GM23338 (cell line): Measurements from ENCODE around the gene SMPDL3B. TPM values are rescaled to one million over a fixed set of nuclear protein-coding genes. Genes with fewer than 3 reads are reported as not detected.

Experiments used
- CREB1 ChIP-seq: fragments of 250-450 bp; sonication (Bioruptor Pico); IDR thresholded peaks from 2 replicates; pipeline ENCODE4 v1.5.0; 2020; ENCODE audit warnings: low read depth, mild to moderate bottlenecking, moderate library complexity
- EZH2 ChIP-seq: fragments of 200-600 bp; sonication (generic); IDR thresholded peaks from one replicate; pipeline ENCODE4 v1.8.0; 2017; ENCODE audit warnings: antibody characterized with exemption, mild to moderate bottlenecking, low read depth; ENCODE audit not compliant: unreplicated experiment
- EZH2phosphoT487 ChIP-seq: fragments of 200-600 bp; sonication (generic); IDR thresholded peaks from one replicate; pipeline ENCODE4 v1.8.1; 2018; ENCODE audit warnings: antibody characterized with exemption; ENCODE audit not compliant: unreplicated experiment
- ZNF114 ChIP-seq: fragments of 250-450 bp; sonication (Bioruptor Pico); IDR thresholded peaks from 2 replicates; pipeline ENCODE4 v1.5.0; 2020; ENCODE audit warnings: mild to moderate bottlenecking, moderate library complexity
- ZNF331 ChIP-seq: fragments of 250-450 bp; sonication (Bioruptor Pico); IDR thresholded peaks from 2 replicates; pipeline ENCODE4 v1.5.0; 2020; ENCODE audit warnings: low read depth, mild to moderate bottlenecking, moderate library complexity
- polyA plus RNA-seq: library from polyadenylated mRNA; unstranded; fragments of >200 nt; fragmentation: Nextera tagmentation; extraction: Ambion mirVana; gene quantifications from 2 replicates; pipeline ENCODE4 v1.2.1, GENCODE V29; 2016
- total RNA-seq: library from RNA; depleted of rRNA; stranded (reverse); fragments of >200 nt; shearing (Covaris generic); gene quantifications from 2 replicates; pipeline ENCODE4 v1.2.3, GENCODE V29; 2014
- TF ChIP-seq, protein P1 (sequence below): fragments of 250-450 bp; sonication (Bioruptor Pico); IDR thresholded peaks from 2 replicates; pipeline ENCODE4 v1.5.0; 2020; ENCODE audit warnings: mild to moderate bottlenecking, moderate library complexity
- TF ChIP-seq, protein P2 (sequence below): IDR thresholded peaks from 2 replicates; pipeline ENCODE4 v1.6.1; 2016; ENCODE audit warnings: antibody characterized with exemption
- TF ChIP-seq, protein P3 (sequence below), 2 experiments: fragments of 200-600 bp in 1 of 2; sonication (generic) in 1 of 2; conservative IDR thresholded peaks; 2 replicates each; pipeline versions ENCODE4 v1.5.1 to v1.6.1; 2016 to 2017; ENCODE audit warnings: antibody characterized with exemption in 2 of 2, low read depth in 2 of 2, mild to moderate bottlenecking in 2 of 2, moderate library complexity in 1 of 2

SMPDL3B gene
- total and polyA plus RNA-seq, 2 experiments from 2014 or later = 39.5 to 83.1 TPM

DNA sequence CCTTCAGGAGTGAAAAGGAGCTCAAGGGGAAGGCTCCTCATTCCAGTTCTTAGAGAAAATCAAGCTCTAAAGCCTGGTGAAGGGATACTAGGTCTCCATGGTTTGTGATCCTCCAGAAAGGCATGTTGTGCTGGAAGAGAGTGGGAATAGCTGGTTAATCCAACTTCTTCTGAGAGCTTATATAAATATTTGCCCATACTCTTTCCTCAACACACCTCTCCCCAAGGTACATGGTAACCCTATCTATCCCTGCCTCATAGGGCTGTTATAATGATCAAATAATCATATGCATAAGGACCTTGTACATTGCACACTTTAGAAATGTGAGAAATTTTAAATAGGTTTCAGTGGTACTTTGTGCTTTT is 39.6 kb downstream of the SMPDL3B start (continued):
- TF ChIP-seq, protein P1, sequence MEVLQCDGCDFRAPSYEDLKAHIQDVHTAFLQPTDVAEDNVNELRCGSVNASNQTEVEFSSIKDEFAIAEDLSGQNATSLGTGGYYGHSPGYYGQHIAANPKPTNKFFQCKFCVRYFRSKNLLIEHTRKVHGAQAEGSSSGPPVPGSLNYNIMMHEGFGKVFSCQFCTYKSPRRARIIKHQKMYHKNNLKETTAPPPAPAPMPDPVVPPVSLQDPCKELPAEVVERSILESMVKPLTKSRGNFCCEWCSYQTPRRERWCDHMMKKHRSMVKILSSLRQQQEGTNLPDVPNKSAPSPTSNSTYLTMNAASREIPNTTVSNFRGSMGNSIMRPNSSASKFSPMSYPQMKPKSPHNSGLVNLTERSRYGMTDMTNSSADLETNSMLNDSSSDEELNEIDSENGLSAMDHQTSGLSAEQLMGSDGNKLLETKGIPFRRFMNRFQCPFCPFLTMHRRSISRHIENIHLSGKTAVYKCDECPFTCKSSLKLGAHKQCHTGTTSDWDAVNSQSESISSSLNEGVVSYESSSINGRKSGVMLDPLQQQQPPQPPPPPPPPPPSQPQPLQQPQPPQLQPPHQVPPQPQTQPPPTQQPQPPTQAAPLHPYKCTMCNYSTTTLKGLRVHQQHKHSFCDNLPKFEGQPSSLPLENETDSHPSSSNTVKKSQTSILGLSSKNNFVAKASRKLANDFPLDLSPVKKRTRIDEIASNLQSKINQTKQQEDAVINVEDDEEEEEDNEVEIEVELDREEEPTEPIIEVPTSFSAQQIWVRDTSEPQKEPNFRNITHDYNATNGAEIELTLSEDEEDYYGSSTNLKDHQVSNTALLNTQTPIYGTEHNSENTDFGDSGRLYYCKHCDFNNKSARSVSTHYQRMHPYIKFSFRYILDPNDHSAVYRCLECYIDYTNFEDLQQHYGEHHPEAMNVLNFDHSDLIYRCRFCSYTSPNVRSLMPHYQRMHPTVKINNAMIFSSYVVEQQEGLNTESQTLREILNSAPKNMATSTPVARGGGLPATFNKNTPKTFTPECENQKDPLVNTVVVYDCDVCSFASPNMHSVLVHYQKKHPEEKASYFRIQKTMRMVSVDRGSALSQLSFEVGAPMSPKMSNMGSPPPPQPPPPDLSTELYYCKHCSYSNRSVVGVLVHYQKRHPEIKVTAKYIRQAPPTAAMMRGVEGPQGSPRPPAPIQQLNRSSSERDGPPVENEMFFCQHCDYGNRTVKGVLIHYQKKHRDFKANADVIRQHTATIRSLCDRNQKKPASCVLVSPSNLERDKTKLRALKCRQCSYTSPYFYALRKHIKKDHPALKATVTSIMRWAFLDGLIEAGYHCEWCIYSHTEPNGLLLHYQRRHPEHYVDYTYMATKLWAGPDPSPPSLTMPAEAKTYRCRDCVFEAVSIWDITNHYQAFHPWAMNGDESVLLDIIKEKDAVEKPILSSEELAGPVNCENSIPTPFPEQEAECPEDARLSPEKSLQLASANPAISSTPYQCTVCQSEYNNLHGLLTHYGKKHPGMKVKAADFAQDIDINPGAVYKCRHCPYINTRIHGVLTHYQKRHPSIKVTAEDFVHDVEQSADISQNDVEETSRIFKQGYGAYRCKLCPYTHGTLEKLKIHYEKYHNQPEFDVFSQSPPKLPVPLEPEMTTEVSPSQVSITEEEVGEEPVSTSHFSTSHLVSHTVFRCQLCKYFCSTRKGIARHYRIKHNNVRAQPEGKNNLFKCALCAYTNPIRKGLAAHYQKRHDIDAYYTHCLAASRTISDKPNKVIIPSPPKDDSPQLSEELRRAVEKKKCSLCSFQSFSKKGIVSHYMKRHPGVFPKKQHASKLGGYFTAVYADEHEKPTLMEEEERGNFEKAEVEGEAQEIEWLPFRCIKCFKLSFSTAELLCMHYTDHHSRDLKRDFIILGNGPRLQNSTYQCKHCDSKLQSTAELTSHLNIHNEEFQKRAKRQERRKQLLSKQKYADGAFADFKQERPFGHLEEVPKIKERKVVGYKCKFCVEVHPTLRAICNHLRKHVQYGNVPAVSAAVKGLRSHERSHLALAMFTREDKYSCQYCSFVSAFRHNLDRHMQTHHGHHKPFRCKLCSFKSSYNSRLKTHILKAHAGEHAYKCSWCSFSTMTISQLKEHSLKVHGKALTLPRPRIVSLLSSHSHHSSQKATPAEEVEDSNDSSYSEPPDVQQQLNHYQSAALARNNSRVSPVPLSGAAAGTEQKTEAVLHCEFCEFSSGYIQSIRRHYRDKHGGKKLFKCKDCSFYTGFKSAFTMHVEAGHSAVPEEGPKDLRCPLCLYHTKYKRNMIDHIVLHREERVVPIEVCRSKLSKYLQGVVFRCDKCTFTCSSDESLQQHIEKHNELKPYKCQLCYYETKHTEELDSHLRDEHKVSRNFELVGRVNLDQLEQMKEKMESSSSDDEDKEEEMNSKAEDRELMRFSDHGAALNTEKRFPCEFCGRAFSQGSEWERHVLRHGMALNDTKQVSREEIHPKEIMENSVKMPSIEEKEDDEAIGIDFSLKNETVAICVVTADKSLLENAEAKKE = no peak
- TF ChIP-seq EZH2phosphoT487 = no peak
- TF ChIP-seq ZNF331 (CRISPR knock-in tag) = no peak
- TF ChIP-seq, protein P2, sequence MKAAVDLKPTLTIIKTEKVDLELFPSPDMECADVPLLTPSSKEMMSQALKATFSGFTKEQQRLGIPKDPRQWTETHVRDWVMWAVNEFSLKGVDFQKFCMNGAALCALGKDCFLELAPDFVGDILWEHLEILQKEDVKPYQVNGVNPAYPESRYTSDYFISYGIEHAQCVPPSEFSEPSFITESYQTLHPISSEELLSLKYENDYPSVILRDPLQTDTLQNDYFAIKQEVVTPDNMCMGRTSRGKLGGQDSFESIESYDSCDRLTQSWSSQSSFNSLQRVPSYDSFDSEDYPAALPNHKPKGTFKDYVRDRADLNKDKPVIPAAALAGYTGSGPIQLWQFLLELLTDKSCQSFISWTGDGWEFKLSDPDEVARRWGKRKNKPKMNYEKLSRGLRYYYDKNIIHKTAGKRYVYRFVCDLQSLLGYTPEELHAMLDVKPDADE = no peak
- TF ChIP-seq, protein P3, sequence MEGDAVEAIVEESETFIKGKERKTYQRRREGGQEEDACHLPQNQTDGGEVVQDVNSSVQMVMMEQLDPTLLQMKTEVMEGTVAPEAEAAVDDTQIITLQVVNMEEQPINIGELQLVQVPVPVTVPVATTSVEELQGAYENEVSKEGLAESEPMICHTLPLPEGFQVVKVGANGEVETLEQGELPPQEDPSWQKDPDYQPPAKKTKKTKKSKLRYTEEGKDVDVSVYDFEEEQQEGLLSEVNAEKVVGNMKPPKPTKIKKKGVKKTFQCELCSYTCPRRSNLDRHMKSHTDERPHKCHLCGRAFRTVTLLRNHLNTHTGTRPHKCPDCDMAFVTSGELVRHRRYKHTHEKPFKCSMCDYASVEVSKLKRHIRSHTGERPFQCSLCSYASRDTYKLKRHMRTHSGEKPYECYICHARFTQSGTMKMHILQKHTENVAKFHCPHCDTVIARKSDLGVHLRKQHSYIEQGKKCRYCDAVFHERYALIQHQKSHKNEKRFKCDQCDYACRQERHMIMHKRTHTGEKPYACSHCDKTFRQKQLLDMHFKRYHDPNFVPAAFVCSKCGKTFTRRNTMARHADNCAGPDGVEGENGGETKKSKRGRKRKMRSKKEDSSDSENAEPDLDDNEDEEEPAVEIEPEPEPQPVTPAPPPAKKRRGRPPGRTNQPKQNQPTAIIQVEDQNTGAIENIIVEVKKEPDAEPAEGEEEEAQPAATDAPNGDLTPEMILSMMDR (conservative IDR thresholded peaks at IDR 0.05; ENCODE audit: low read depth in 2 of 2) = no peak
- no peak for TF ChIP-seq EZH2
- no peak for TF ChIP-seq ZNF114
- no peak for TF ChIP-seq CREB1 (CRISPR knock-in tag)
